Dermis microvascular lymphatic vessel endothelial cell (primary cell): ENCODE data around the gene PUS1. TPM values are rescaled to one million over a fixed set of nuclear protein-coding genes. Genes with fewer than 3 reads are reported as not detected.

Experiments
- DNase-seq, 2 donors: peaks; one replicate each; pipeline versions ENCODE4 v3.0.0 to v3.0.0-alpha.2; 2010; ENCODE audit warnings: low read depth in 2 of 2
- total RNA-seq: library from RNA; depleted of rRNA; stranded (reverse); fragments of >200 nt; gene quantifications from 2 replicates; pipeline ENCODE4 v1.2.1, GENCODE V29; 2014

The PUS1 gene
- total RNA-seq, 1 donor from 2014 or later = 7.6 TPM

- DNase-seq = no peak
These were observed 61.2 kb downstream of the PUS1 start for GRCh38 chr12:131990066-131990979.

- no peak for DNase-seq
These were observed 61.9 kb downstream of the PUS1 start for GRCh38 chr12:131990980-131991305.

- DNase-seq = no peak
These were observed 62.8 kb downstream of the PUS1 start for GRCh38 chr12:131991816-131992430.

- DNase-seq = no peak
These were observed 65.5 kb downstream of the PUS1 start for GRCh38 chr12:131994589-131994988.

Other genes starting within 250 kb of the PUS1 start
- gene SFSWAP, start 218.2 kb upstream of the PUS1 start, total RNA-seq = 14.5 and 15.4 TPM in 2 replicates
- gene MMP17, start 100.9 kb upstream of the PUS1 start, total RNA-seq = 3.9 and 13.1 TPM in 2 replicates
- 4.5 and 16.2 TPM in 2 replicates for gene ULK1, start 34.7 kb upstream of the PUS1 start, total RNA-seq
- 5.9 and 10.7 TPM in 2 replicates for gene EP400, start 20.7 kb downstream of the PUS1 start, total RNA-seq
- 5.1 TPM in 2 replicates for gene DDX51, start 215.0 kb downstream of the PUS1 start, total RNA-seq
- 10.5 and 12.3 TPM in 2 replicates for gene NOC4L, start 215.2 kb downstream of the PUS1 start, total RNA-seq